ENCODE measurements around the gene SFXN5.

SFXN5 gene

DNA sequence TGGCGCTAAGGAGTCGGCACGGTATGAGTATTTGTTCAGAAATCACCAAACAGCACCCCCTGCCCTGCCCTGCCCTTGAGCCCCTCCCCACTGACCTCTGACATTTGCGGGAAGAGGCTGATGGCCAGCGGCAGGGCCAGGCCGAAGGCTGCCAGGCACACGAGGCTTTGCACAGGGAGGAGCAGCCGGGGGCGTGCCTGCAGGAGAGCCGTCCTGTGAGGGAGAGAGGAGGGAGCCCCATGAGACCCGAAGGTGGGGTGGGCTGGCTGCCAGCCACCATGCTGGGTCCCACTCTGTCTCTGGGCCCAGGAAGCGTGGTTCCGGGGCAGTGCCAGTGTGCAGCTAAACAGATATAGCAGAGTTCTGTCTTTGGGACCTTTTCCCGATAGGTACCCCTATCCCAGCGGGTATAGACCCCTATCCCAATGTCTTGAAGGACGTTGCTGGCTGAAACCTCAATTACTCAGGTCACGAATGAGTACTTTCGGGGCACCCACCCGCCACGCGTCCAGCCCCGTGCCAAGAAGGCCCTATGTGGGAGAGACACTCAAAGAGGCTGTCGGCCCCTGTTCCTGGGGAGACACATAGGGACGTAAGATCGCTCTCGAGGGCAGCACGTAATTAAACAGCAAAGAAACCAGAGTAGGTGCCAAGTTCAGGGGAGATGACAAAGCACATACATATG, 110.3 kb downstream of the SFXN5 start:
- H3K4me3 ChIP-seq (ENCODE audit: control insufficient read depth, low read depth, low read length), result no peak overlapping the region
- DNase-seq (ENCODE audit: low read depth), result no peak
- TF ChIP-seq, protein P1, sequence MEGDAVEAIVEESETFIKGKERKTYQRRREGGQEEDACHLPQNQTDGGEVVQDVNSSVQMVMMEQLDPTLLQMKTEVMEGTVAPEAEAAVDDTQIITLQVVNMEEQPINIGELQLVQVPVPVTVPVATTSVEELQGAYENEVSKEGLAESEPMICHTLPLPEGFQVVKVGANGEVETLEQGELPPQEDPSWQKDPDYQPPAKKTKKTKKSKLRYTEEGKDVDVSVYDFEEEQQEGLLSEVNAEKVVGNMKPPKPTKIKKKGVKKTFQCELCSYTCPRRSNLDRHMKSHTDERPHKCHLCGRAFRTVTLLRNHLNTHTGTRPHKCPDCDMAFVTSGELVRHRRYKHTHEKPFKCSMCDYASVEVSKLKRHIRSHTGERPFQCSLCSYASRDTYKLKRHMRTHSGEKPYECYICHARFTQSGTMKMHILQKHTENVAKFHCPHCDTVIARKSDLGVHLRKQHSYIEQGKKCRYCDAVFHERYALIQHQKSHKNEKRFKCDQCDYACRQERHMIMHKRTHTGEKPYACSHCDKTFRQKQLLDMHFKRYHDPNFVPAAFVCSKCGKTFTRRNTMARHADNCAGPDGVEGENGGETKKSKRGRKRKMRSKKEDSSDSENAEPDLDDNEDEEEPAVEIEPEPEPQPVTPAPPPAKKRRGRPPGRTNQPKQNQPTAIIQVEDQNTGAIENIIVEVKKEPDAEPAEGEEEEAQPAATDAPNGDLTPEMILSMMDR (conservative IDR thresholded peaks at IDR 0.05; ENCODE audit: control insufficient read depth, insufficient read depth, low read depth, low read length), result no peak

DNA sequence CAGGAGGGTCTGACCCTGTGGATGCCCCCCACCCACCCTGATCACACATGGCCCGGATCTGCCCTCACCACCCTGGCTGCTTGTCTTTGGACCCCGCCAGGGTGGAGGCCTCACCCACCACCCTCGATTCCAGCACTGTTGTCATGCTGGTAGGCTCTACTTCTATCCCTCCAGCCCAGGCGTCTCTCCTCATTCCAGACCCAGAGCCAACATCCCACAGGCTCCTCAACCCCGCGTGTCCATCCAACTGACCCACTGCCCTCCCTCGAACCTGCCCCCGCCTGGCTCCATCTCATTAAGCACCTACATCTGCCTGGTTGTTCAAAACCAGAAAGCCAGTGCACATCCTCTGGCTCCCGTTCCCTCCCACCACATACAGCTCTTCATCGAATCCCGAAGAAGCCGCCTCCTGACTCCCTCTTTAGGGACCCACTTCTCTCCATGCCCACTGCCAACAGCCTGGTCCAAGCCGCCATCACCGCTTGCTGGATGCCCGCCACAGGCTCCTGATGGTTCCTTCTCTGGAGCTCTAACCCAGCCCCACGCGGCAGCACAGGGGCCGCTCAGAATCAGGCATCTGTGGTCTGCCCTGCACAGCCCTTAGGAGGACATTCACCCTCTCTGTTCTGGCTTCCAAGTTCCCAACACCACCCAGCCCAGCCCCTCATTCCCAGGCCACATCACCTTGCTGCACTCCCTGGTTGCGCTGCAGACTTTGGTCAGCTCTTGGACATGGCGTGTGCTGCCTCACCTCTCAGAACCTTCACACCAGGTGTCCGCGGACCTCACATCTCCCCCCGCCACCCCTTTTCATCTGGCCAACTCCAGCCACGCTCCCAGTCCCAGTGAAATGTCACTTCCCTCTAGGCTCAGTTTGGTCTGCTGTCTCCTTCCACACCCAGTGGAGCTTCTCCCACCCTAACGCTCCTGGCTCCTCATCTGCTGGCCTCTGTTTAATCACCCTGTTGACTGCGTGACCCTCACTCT, 111.2 kb downstream of the SFXN5 start:
- DNase-seq (ENCODE audit: low read depth), result no peak
- TF ChIP-seq, protein P1 (conservative IDR thresholded peaks at IDR 0.05; ENCODE audit: control insufficient read depth, insufficient read depth, low read depth, low read length), result no peak
- no peak overlapping the region for H3K4me3 ChIP-seq (ENCODE audit: control insufficient read depth, low read depth, low read length)

DNA sequence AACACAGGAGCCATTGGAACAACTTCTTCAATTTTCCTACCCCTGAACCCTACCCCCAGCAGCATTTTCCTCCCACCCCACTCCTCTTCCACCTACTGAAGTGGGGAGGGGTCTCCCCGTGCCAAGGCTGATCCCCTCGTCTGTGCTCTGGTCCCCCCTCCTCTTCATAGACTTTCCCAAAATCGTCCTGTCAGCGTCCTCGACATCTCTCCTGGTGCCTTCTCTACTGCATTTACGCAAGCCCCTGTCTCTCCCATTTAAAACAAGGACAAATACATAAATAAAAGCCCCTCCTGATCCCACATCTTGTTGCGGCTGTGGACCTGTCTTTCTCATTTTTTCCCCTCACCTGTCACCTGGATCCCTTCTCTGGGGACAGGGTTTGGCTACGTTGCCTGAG, 112.0 kb downstream of the SFXN5 start:
- no peak for DNase-seq (ENCODE audit: low read depth)
- H3K4me3 ChIP-seq (ENCODE audit: control insufficient read depth, low read depth, low read length), result no peak overlapping the region
- TF ChIP-seq, protein P1 (conservative IDR thresholded peaks at IDR 0.05; ENCODE audit: control insufficient read depth, insufficient read depth, low read depth, low read length), result no peak

DNA sequence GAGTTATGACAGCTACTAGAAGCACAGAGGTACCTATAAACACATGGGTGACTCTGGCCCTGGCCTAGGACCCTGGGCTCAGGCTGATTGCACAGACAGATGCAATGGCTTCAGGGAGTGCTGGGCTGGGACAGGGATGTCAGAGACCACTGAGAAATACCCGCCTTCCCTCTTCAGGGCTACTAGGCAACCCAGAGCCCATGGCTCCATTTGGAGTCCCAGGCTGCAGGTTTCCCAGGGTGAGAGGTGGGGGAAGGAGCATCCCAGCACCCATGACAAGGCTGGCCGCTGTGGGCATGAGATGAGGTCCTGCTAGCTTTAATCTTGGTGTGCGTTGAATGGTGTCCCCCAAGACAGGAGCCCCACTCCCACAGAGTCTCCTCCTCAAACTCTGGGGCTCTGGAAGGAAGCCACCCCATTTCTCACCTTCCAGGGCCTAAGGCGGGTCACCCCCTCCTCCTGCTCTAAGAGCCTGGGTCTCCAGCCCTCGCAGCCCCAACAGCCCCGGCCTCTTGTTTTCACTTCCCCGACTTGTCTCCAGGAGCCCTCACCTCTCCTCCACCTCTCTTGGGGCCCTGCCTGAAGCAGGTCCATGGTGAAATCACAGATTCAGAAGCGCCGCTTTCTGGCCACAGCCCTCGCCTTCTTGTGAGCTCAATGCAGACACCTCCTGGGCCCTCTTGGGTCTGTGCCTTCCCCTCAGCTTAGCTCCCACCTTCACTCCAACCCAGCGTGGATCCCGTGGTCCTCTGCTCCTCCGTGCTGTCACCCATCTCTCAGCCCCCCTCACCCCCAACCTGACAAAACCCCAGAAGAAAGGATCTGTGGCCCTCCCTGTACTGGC, 112.7 kb downstream of the SFXN5 start:
- TF ChIP-seq, protein P1 (conservative IDR thresholded peaks at IDR 0.05; ENCODE audit: control insufficient read depth, insufficient read depth, low read depth, low read length), result no peak
- no peak overlapping the region for H3K4me3 ChIP-seq (ENCODE audit: control insufficient read depth, low read depth, low read length)
- DNase-seq (ENCODE audit: low read depth), result no peak

DNA sequence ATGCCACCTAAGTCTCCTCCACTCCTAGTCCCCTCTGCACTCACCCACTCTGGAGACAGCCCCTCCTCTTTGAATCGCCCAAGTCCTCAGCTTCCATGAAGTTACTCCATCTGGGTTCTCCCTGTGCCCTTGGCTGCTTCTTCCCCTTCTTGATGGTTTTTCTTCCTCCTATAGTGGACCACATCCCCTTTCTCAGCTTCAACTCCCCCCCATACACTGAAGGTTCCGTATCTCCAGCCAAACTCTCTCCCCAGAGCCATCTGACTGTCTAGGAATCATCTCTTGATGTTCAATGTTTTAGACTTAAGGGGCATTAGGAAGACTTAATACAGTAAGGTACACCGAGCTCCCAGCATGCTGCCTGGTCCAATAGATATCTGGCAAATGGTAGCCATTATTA, 114.6 kb downstream of the SFXN5 start:
- TF ChIP-seq, protein P1 (conservative IDR thresholded peaks at IDR 0.05; ENCODE audit: control insufficient read depth, insufficient read depth, low read depth, low read length), result no peak
- DNase-seq (ENCODE audit: low read depth), result no peak
- H3K4me3 ChIP-seq (ENCODE audit: control insufficient read depth, low read depth, low read length), result no peak overlapping the region

DNA sequence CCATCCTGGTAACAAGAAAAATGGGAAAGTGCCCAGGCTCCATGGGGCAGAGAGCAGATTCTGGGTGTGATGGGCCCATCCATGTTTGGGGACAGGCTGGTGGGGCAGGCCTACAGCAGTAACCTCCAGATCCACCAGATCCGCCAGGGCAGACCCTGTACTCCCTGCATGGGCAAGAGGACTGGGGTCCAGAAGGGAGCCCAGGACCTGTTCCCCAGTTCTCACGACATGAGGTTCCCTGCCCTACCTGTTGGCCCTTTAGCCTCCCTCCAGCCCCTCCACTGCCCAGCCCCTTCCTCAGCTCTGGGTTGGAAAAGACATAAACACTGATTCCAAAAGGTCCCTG, 115.5 kb downstream of the SFXN5 start:
- TF ChIP-seq, protein P1 (conservative IDR thresholded peaks at IDR 0.05; ENCODE audit: control insufficient read depth, insufficient read depth, low read depth, low read length), result no peak
- H3K4me3 ChIP-seq (ENCODE audit: control insufficient read depth, low read depth, low read length), result no peak overlapping the region

More for the DNA sequence above, 115.5 kb downstream of the SFXN5 start:
- no peak for DNase-seq (ENCODE audit: low read depth)
